Loucy (cell line): ENCODE measurements around the gene F2RL3.
"Not testable (repeated sequence)": the region's sequence is repeated elsewhere in the genome, so short reads cannot be mapped to it uniquely, and the experiment has no call there.

Experiments
- H2AFZ ChIP-seq: fragments of 200-600 bp; sonication (generic); 2 replicates; pipeline ENCODE4 v1.6.0; 2016; ENCODE audit warnings: antibody characterized with exemption, mild to moderate bottlenecking, low read length, moderate library complexity
- H3F3A ChIP-seq: fragments of 200-600 bp; 2 replicates; pipeline ENCODE4 v1.6.0; 2016; ENCODE audit warnings: antibody characterized with exemption, low read depth, mild to moderate bottlenecking
- H3K27me3 ChIP-seq: fragments of 200-600 bp; sonication (generic); 2 replicates; pipeline ENCODE4 v1.6.1; 2014; ENCODE audit warnings: low read length, mild to moderate bottlenecking; ENCODE audit not compliant: insufficient read depth, poor library complexity, severe bottlenecking
- H3K36me3 ChIP-seq: fragments of 200-600 bp; sonication (generic); 2 replicates; pipeline ENCODE4 v1.6.1; 2016; ENCODE audit warnings: low read length; ENCODE audit not compliant: insufficient read depth
- H3K4me1 ChIP-seq: fragments of 200-600 bp; sonication (generic); 2 replicates; pipeline ENCODE4 v1.5.1; 2014; ENCODE audit warnings: low read length, mild to moderate bottlenecking; ENCODE audit not compliant: insufficient read depth, poor library complexity, severe bottlenecking
- H3K4me2 ChIP-seq: fragments of 200-600 bp; sonication (generic); 2 replicates; pipeline ENCODE4 v1.6.0; 2014; ENCODE audit warnings: antibody characterized with exemption, low read length, low read depth, mild to moderate bottlenecking; ENCODE audit not compliant: poor library complexity, severe bottlenecking
- H3K4me3 ChIP-seq: fragments of 200-600 bp; sonication (generic); 2 replicates; pipeline ENCODE4 v1.5.1; 2014; ENCODE audit warnings: low read length, mild to moderate bottlenecking, mixed read lengths; ENCODE audit not compliant: poor library complexity, severe bottlenecking
- H3K79me2 ChIP-seq: fragments of 200-600 bp; sonication (generic); 2 replicates; pipeline ENCODE4 v1.6.1; 2014; ENCODE audit warnings: low read length; ENCODE audit not compliant: insufficient read depth
- H3K9ac ChIP-seq: fragments of 200-600 bp; sonication (generic); 2 replicates; pipeline ENCODE4 v1.6.0; 2014; ENCODE audit warnings: mild to moderate bottlenecking, low read depth, low read length, moderate library complexity; ENCODE audit not compliant: poor library complexity, severe bottlenecking
- H3K9me2 ChIP-seq: fragments of 200-600 bp; sonication (generic); replicated peaks from 2 replicates; pipeline ENCODE4 v1.6.1; 2016; ENCODE audit warnings: low read depth, low read length, mixed read lengths
- H3K9me3 ChIP-seq: fragments of 200-600 bp; sonication (generic); 2 replicates; pipeline ENCODE4 v1.6.1; 2014; ENCODE audit warnings: mild to moderate bottlenecking, antibody characterized with exemption, low read length, low read depth; ENCODE audit not compliant: insufficient read depth
- H4K20me1 ChIP-seq: fragments of 200-600 bp; sonication (generic); 2 replicates; pipeline ENCODE4 v1.6.0; 2014; ENCODE audit warnings: antibody characterized with exemption, low read length, mild to moderate bottlenecking; ENCODE audit not compliant: insufficient read depth, poor library complexity, severe bottlenecking
- CTCF ChIP-seq: fragments of 200-600 bp; sonication (generic); conservative IDR thresholded peaks from 2 replicates; pipeline ENCODE4 v1.5.1; 2014; ENCODE audit warnings: mild to moderate bottlenecking, antibody characterized with exemption, low read length
- EZH2phosphoT487 ChIP-seq: fragments of 200-600 bp; IDR thresholded peaks from 2 replicates; pipeline ENCODE4 v1.6.1; 2018; ENCODE audit warnings: antibody characterized with exemption, mild to moderate bottlenecking, moderate library complexity, borderline replicate concordance

Gene F2RL3

GRCh38 chr19:16872728-16873127 is 16.1 kb upstream of the F2RL3 start:
- Histone ChIP-seq H3K4me2 (no peak overlapping the region), H2AFZ (no peak overlapping the region), H3K4me1 (peaks cover 34% of the 10 kb centered on the region), H3K79me2 (peaks cover 12% of the 10 kb centered on the region), H3F3A (no peaks in the 10 kb centered on the region; the same call in 1 of the 2 replicates), H3K36me3 (peaks cover 38% of the 10 kb centered on the region; the same call in 1 of the 2 replicates), H3K9me2 (no peaks in the 10 kb centered on the region), H3K9ac (no peak overlapping the region), H4K20me1 (no peaks in the 10 kb centered on the region), H3K4me3 (no peak overlapping the region), H3K27me3 (no peaks in the 10 kb centered on the region), H3K9me3 (no peaks in the 10 kb centered on the region)
- TF ChIP-seq EZH2phosphoT487 (no peak), CTCF (no peak)

GRCh38 chr19:16873594-16873993 is 15.2 kb upstream of the F2RL3 start:
- Histone ChIP-seq H3K4me3 (no peak overlapping the region), H4K20me1 (no peaks in the 10 kb centered on the region), H3K79me2 (peaks cover 12% of the 10 kb centered on the region), H3F3A (no peaks in the 10 kb centered on the region; the same call in 1 of the 2 replicates), H3K4me2 (no peak overlapping the region), H3K9ac (no peak overlapping the region), H3K27me3 (no peaks in the 10 kb centered on the region), H3K9me2 (no peaks in the 10 kb centered on the region), H3K9me3 (no peaks in the 10 kb centered on the region), H3K4me1 (peaks cover 40% of the 10 kb centered on the region), H2AFZ (no peak overlapping the region), H3K36me3 (peaks cover 38% of the 10 kb centered on the region; the same call in 1 of the 2 replicates)
- no peak for TF ChIP-seq EZH2phosphoT487
- TF ChIP-seq CTCF: no peak

- Histone ChIP-seq H2AFZ (no peak overlapping the region), H3K4me2 (no peak overlapping the region), H3K79me2 (peaks cover 12% of the 10 kb centered on the region), H3K9ac (no peak overlapping the region), H4K20me1 (no peaks in the 10 kb centered on the region), H3K4me3 (no peak overlapping the region), H3K9me2 (no peaks in the 10 kb centered on the region), H3K27me3 (no peaks in the 10 kb centered on the region), H3K4me1 (peaks cover 40% of the 10 kb centered on the region), H3K36me3 (peaks cover 45% of the 10 kb centered on the region; the same call in 1 of the 2 replicates), H3F3A (no peaks in the 10 kb centered on the region; the same call in 1 of the 2 replicates), H3K9me3 (no peaks in the 10 kb centered on the region)
- TF ChIP-seq CTCF: no peak
- no peak for TF ChIP-seq EZH2phosphoT487
These were observed 14.4 kb upstream of the F2RL3 start for GRCh38 chr19:16874250-16874977.

- not testable (repeated sequence) for H3K9me3 ChIP-seq, H3F3A ChIP-seq, H3K4me2 ChIP-seq, H3K4me3 ChIP-seq, H3K9ac ChIP-seq, H4K20me1 ChIP-seq, H3K9me2 ChIP-seq, H2AFZ ChIP-seq, H3K27me3 ChIP-seq
- Histone ChIP-seq H3K79me2 (peaks cover 12% of the 10 kb centered on the region), H3K36me3 (peaks cover 45% of the 10 kb centered on the region; the same call in 1 of the 2 replicates), H3K4me1 (peaks cover 40% of the 10 kb centered on the region)
These were observed 13.9 kb upstream of the F2RL3 start for GRCh38 chr19:16874978-16875299.
